Stomach (tissue), 9 donors: ENCODE data around the gene PEDS1. TPM values are rescaled to one million over a fixed set of nuclear protein-coding genes. Genes with fewer than 3 reads are reported as not detected.

Experiments
- DNase-seq, 2 donors: peaks; one replicate each; pipeline versions ENCODE4 v3.0.0 to v3.0.0-alpha.2; 2013 to 2019
- H3K27ac ChIP-seq, 5 donors: fragments of 200-600 bp in 4 of 5; sonication (generic) in 4 of 5; one replicate each; pipeline ENCODE4 v1.5.1; 2013 to 2019; ENCODE audit warnings: mild to moderate bottlenecking in 1 of 5, moderate library complexity in 1 of 5
- H3K27me3 ChIP-seq, 3 donors: fragments of 200-600 bp; sonication (generic); one replicate each; pipeline ENCODE4 v1.5.1; 2017 to 2019; ENCODE audit warnings: mixed run types in 1 of 3
- H3K36me3 ChIP-seq, 4 donors: fragments of 200-600 bp; sonication (generic); 1 replicate in 3 of 4; 2 replicates in 1 of 4; pipeline ENCODE4 v1.5.1; 2016 to 2019
- H3K4me1 ChIP-seq, 4 donors: fragments of 200-600 bp; sonication (generic); one replicate each; pipeline ENCODE4 v1.5.1; 2016 to 2019
- H3K4me3 ChIP-seq, 4 donors: fragments of 200-600 bp; sonication (generic) in 3 of 4; one replicate each; pipeline ENCODE4 v1.5.1; 2016 to 2019; ENCODE audit warnings: mild to moderate bottlenecking in 1 of 4
- H3K9me3 ChIP-seq, 4 donors: fragments of 200-600 bp; sonication (generic); one replicate each; pipeline ENCODE4 v1.5.1; 2016 to 2019
- EP300 ChIP-seq: sonication (generic); formaldehyde crosslinking; IDR thresholded peaks from one replicate; pipeline ENCODE4 v1.6.1; 2017; ENCODE audit warnings: antibody characterized with exemption
- POLR2A ChIP-seq, 4 donors: fragments of 450-650 bp; IDR thresholded peaks; one replicate each; pipeline ENCODE4 v1.6.1; 2016; ENCODE audit warnings: antibody characterized with exemption in 4 of 4, control low read depth in 2 of 4, mild to moderate bottlenecking in 1 of 4, moderate library complexity in 1 of 4
- POLR2AphosphoS5 ChIP-seq, 3 donors: sonication (generic); formaldehyde crosslinking; IDR thresholded peaks; one replicate each; pipeline ENCODE4 v1.6.1; 2016; ENCODE audit warnings: antibody characterized with exemption in 3 of 3
- WGBS, 5 donors: extraction: QIAGEN DNeasy Blood & Tissue Kit in 3 of 5; methylation state at CpG; one replicate each; pipeline versions ENCODE4 v1.1.5 to v1.1.7; 2013 to 2018; 5-methylcytosine and 5-hydroxymethylcytosine counted together
- intact Hi-C: fragments of 100-400 bp; cut with DNase I; formaldehyde crosslinking; loops from one replicate; pipeline ENCODE4 v1.15.1; 2023; ENCODE audit warnings: low total_unique reads
- polyA plus RNA-seq, 3 donors: library from polyadenylated mRNA; stranded (reverse); fragments of 200-250 nt; gene quantifications; one replicate each; pipeline ENCODE4 v1.2.3, GENCODE V29; 2013
- total RNA-seq, 5 donors: library from RNA; depleted of rRNA; stranded (reverse); fragments of >200 nt; gene quantifications; one replicate each; pipeline versions ENCODE4 v1.1.0 to v1.2.3, GENCODE V29; 2014 to 2016
- TF ChIP-seq, protein P1 (sequence below), 7 experiments: fragments of 450-650 bp in 4 of 7; fragments of 200-600 bp in 3 of 7; sonication (generic) in 3 of 7; IDR thresholded peaks; one replicate each; pipeline ENCODE4 v1.5.1; 2016 to 2019; ENCODE audit warnings: antibody characterized with exemption in 7 of 7, control low read depth in 2 of 7, mild to moderate bottlenecking in 1 of 7
- donor health status: healthy with polysubstance abuse.
- donor health status: Bipolar disorder and iron deficiency.
- donor health status: healthy.

Gene PEDS1
- total and polyA plus RNA-seq, 8 donors: 1.8 to 79.4 (median 17.5) TPM

DNA sequence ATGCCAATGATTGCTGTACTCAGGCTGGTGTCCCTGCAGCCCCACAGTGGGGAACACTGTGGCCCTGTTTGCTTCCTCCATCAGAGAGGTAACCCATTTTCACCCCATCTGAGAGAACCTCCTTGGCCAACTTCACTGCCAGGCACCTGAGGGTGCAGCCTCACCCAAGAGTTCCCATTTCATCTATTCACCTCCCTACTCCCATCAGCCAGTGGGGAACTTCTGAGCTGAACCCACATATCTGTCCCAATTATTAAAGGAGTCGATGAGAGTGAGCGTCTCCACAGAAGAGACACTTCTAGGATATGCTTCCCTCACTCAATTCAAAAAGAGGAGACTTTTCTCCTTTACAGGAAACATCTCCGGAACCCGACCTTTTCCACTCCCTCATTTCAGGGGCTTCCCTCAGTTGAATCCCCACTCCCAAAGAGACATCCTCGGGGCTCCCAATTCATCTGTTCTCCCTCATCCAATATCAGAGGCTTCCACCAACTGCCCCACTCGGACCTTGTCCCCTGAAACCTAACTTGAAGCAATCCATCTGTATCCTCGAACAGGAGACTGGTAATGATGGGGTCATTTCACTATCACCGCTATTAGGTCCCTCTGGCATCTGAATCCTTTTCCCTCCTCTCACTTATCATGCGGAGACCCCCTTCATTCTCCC lies 41.6 kb downstream of the PEDS1 start:
- TF ChIP-seq POLR2AphosphoS5 (IDR thresholded peaks at IDR 0.05): no peak
- TF ChIP-seq EP300: no peak
- TF ChIP-seq, protein P1, sequence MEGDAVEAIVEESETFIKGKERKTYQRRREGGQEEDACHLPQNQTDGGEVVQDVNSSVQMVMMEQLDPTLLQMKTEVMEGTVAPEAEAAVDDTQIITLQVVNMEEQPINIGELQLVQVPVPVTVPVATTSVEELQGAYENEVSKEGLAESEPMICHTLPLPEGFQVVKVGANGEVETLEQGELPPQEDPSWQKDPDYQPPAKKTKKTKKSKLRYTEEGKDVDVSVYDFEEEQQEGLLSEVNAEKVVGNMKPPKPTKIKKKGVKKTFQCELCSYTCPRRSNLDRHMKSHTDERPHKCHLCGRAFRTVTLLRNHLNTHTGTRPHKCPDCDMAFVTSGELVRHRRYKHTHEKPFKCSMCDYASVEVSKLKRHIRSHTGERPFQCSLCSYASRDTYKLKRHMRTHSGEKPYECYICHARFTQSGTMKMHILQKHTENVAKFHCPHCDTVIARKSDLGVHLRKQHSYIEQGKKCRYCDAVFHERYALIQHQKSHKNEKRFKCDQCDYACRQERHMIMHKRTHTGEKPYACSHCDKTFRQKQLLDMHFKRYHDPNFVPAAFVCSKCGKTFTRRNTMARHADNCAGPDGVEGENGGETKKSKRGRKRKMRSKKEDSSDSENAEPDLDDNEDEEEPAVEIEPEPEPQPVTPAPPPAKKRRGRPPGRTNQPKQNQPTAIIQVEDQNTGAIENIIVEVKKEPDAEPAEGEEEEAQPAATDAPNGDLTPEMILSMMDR (IDR thresholded peaks at IDR 0.05): no peak
- no peak for TF ChIP-seq POLR2A (IDR thresholded peaks at IDR 0.05)
- no peaks in the 10 kb centered on the region for H3K9me3 ChIP-seq
- no peak for DNase-seq
- WGBS, 5 donors: 8 to 10% (median 8%) methylated on average over 9 of the region's 9 CpGs
- no peaks in the 10 kb centered on the region for H3K27me3 ChIP-seq
- peak overlapping the region; percentile 66 to 100 (median 84) for H3K4me3 ChIP-seq
- H3K4me1 ChIP-seq: peaks cover 64 to 88% (median 77%) of the 10 kb centered on the region in 4 donors
- peak overlapping the region in 4 of 5 donors; percentile 89 to 100 (median 97) for H3K27ac ChIP-seq
- intact Hi-C loops: no loop called here
- H3K36me3 ChIP-seq: no peaks in the 10 kb centered on the region

DNA sequence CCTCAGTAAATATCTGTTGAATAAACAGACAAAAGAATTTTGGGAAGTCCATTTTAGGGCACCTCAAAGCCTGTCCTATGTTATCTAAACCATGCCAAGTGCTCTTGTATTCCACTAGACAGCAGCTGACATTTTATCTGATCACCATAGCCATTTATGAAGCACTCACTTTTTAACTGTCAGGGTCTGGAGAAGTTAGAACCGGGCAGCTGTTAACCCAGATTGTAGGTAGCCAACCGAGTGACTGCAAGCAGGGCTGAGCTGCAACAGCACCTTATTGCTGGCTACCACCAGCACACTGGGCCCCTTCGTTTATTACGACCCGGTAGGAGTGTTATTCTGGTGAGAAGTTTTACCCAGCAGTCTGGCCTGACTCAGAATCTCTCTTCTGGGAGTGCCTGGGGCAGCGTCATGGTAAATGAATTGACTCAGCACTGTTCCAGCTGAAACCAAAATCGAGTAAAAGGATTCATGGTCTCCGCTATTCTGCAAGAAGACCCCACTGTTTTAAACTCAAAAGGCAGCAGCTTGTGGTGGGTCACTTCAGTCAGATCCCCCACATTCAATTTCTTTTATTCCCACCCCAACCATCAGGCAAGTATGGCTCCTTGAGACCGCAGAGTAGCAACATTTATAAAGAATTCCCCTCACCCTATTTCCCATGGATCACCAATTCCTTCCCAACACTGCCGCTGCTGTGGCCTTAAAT lies 42.2 kb downstream of the PEDS1 start:
- Histone ChIP-seq H3K27me3 (no peaks in the 10 kb centered on the region), H3K36me3 (no peaks in the 10 kb centered on the region), H3K4me3 (peak overlapping the region; percentile 66 to 100 (median 84)), H3K27ac (peak overlapping the region in 4 of 5 donors; percentile 89 to 100 (median 97)), H3K9me3 (no peaks in the 10 kb centered on the region), H3K4me1 (peaks cover 63 to 91% (median 78%) of the 10 kb centered on the region in 4 donors)
- intact Hi-C loops: no loop called here
- no peak for DNase-seq
- TF ChIP-seq, protein P1 (IDR thresholded peaks at IDR 0.05): no peak
- TF ChIP-seq POLR2AphosphoS5 (IDR thresholded peaks at IDR 0.05): no peak
- TF ChIP-seq EP300: no peak
- no peak for TF ChIP-seq POLR2A (IDR thresholded peaks at IDR 0.05)
- whole genome bisulfite sequencing, 5 donors: 44 to 47% (median 45%) methylated on average over 10 of the region's 10 CpGs

DNA sequence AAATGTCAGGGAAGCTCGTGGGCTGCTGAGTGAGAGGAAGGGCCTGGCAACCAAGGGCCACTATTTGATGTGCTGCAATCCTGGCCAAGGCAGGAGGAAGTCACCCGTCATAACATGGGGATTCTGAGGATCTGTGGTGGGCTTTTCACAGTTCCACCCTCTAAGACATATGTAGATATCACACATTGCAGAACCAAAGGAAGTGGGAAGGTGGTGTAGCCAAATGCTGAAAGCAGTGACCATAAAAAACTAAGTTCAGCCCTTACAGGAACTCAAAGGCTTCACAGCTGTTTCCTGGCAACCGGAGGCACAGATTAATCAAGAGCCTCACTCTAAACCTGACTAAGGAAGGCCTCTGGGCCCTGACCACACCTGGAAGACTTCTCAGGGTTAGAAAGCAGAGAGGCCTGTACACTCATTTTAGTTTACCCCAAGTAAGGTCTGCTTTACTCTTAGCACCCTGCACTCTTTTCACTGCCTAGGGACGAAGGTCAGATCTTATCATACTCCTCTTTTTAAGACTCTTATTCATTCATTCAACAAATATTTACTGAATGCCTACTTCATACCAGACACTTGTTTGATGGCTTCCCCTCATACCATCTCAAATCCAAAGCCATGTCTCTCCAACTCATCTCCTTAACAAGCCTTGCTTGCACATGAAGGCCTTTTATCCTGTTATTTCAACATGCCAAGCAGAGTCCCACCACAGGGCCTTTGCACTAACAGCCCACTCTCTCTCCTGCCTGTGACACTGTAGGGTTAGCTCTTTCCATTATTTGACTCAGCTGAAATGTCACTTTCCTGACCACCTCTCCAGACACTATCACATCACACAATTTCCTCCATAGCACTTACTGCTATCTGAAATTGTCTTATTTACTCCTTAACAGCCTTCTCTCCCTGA lies 43.1 kb downstream of the PEDS1 start:
- TF ChIP-seq POLR2A (IDR thresholded peaks at IDR 0.05) (no peak), EP300 (no peak), POLR2AphosphoS5 (IDR thresholded peaks at IDR 0.05) (no peak)
- TF ChIP-seq, protein P1 (IDR thresholded peaks at IDR 0.05): no peak
- H3K27me3 ChIP-seq: no peaks in the 10 kb centered on the region
- no peak overlapping the region for H3K4me3 ChIP-seq
- H3K27ac ChIP-seq: peak overlapping the region in 4 of 5 donors; percentile 15 to 100 (median 60)
- H3K4me1 ChIP-seq: peaks cover 61 to 92% (median 78%) of the 10 kb centered on the region in 4 donors
- intact Hi-C loops: no loop called here
- H3K36me3 ChIP-seq: no peaks in the 10 kb centered on the region
- DNase-seq: peak; percentile 33 to 83
- 21 to 25% (median 24%) methylated on average over 4 of the region's 4 CpGs for WGBS, 5 donors
- no peaks in the 10 kb centered on the region for H3K9me3 ChIP-seq
